ENCODE results near the gene APPL2. TPM values are rescaled to one million over a fixed set of nuclear protein-coding genes. Genes with fewer than 3 reads are reported as not detected.

The APPL2 gene
- total RNA-seq, 4 donors from 2014 or later = 48.6 to 97.9 (median 79.5) TPM

DNA sequence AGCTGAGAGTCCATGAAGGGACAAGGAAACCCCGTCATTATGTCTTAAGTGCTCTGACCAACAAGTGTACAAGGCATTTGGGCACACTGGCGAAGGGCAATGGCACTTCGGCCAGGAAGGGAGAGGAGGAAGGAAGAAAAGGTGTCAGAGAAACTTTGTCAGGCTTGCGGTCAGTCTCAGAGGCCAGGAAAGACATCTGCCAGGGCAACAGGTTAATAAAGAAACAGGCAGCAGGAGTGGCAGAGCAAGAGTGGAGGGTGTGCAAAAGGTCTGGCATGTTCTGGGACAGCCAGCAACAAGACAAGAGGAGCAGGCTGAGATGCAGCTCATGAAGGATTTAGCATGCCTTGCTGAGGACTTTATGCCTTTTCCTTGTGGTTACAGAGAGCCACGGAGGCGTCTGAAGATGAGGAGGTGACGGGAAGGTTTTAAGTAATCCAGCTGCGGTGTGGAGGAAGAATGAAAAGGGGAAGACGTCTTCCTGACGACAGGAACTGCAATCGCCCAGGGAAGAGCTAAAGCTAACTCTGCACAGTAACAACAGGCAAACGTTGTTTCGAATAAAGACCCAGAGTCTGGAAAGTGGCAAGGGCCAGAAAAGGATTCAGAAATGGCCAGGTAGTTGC is 13.1 kb downstream of the APPL2 start:
- H3K4me3 ChIP-seq = no peak overlapping the region
- peak overlapping the region in 1 of 4 donors; percentile 55 for H3K27ac ChIP-seq
- 79 to 80% methylated on average over 13 of the region's 13 CpGs for WGBS, 2 donors
- TF ChIP-seq POLR2A (IDR thresholded peaks at IDR 0.05) (no peak), EP300 (IDR thresholded peaks at IDR 0.05) (no peak)
- TF ChIP-seq, protein P1, sequence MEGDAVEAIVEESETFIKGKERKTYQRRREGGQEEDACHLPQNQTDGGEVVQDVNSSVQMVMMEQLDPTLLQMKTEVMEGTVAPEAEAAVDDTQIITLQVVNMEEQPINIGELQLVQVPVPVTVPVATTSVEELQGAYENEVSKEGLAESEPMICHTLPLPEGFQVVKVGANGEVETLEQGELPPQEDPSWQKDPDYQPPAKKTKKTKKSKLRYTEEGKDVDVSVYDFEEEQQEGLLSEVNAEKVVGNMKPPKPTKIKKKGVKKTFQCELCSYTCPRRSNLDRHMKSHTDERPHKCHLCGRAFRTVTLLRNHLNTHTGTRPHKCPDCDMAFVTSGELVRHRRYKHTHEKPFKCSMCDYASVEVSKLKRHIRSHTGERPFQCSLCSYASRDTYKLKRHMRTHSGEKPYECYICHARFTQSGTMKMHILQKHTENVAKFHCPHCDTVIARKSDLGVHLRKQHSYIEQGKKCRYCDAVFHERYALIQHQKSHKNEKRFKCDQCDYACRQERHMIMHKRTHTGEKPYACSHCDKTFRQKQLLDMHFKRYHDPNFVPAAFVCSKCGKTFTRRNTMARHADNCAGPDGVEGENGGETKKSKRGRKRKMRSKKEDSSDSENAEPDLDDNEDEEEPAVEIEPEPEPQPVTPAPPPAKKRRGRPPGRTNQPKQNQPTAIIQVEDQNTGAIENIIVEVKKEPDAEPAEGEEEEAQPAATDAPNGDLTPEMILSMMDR (IDR thresholded peaks at IDR 0.05) = no peak
- H3K9me3 ChIP-seq = no peaks in the 10 kb centered on the region
- H3K27me3 ChIP-seq = no peaks in the 10 kb centered on the region
- H3K36me3 ChIP-seq = peaks cover 0 to 35% (median 5%) of the 10 kb centered on the region in 3 donors
- no peak for DNase-seq (ENCODE audit: low spot score in 2 of 2)
- peaks cover 0 to 82% (median 24%) of the 10 kb centered on the region in 4 donors for H3K4me1 ChIP-seq

DNA sequence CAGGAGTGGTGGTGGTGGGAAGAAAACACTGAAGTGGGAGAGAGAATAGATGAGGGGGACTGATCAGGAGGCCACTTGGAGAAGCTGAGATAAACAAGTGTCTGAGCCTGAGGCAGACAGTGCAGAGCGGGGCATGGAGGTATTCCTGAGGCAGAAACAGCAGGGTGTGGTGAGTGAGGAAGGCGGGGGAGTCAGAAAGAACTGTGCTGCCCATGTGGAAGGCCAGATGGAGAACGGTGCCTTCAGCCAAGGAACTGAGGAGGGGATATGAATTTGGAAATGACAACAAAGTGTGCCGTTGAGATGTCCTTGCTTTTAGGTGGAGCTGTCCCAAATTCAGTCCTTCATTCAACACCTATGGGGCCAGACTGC is 13.7 kb downstream of the APPL2 start:
- no peak overlapping the region for H3K27ac ChIP-seq
- DNase-seq (ENCODE audit: low spot score in 2 of 2) = no peak
- no peaks in the 10 kb centered on the region for H3K9me3 ChIP-seq
- TF ChIP-seq, protein P1 (IDR thresholded peaks at IDR 0.05) = no peak
- TF ChIP-seq EP300 (IDR thresholded peaks at IDR 0.05) (no peak), POLR2A (IDR thresholded peaks at IDR 0.05) (no peak)
- peaks cover 0 to 76% (median 21%) of the 10 kb centered on the region in 4 donors for H3K4me1 ChIP-seq
- 65 to 72% methylated on average over 4 of the region's 4 CpGs for WGBS, 2 donors
- no peak overlapping the region for H3K4me3 ChIP-seq
- H3K27me3 ChIP-seq = no peaks in the 10 kb centered on the region
- peaks cover 0 to 35% (median 5%) of the 10 kb centered on the region in 3 donors for H3K36me3 ChIP-seq

DNA sequence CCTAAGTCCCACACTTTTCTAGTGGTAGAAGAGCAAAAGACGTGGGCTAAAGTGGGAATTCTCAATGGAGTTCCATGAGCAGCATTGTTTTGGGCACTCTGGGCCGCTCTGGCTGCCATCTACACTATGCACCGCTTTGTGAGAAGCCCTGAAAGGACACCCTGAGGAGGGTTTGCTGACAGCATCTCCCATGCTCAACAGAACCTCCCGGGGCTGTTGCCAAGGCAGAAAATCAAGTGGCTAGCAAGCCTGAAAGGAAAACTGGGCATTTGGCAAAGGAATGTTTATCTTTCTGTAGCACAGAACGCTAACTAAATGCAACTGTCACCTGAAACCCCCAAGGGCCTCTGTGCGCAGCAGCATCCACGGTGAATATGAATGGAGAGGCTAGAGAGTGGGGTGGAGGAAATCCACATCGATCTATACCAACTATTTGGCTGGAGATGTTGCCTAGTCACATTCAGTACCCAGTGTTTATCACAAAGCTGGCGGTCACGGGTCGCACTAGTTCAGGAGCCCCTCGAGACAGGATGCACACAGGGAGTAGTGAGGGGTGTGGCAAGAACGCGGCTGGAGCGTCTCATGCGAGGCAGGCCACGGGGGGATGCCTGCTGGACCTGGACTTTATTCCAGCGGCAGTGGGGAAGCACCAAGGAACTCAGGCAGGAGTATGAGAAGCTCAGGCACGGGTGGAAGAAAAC is 14.2 kb downstream of the APPL2 start:
- Histone ChIP-seq H3K4me3 (no peak overlapping the region), H3K27ac (no peak overlapping the region), H3K36me3 (peaks cover 0 to 36% (median 5%) of the 10 kb centered on the region in 3 donors), H3K4me1 (peaks cover 0 to 71% (median 20%) of the 10 kb centered on the region in 4 donors), H3K9me3 (no peaks in the 10 kb centered on the region), H3K27me3 (no peaks in the 10 kb centered on the region)
- WGBS, 2 donors = 83 to 87% methylated on average over 18 to 19 of the region's 19 CpGs
- DNase-seq (ENCODE audit: low spot score in 2 of 2) = no peak
- TF ChIP-seq POLR2A (IDR thresholded peaks at IDR 0.05) (no peak), EP300 (IDR thresholded peaks at IDR 0.05) (no peak)
- TF ChIP-seq, protein P1 (IDR thresholded peaks at IDR 0.05) = no peak

DNA sequence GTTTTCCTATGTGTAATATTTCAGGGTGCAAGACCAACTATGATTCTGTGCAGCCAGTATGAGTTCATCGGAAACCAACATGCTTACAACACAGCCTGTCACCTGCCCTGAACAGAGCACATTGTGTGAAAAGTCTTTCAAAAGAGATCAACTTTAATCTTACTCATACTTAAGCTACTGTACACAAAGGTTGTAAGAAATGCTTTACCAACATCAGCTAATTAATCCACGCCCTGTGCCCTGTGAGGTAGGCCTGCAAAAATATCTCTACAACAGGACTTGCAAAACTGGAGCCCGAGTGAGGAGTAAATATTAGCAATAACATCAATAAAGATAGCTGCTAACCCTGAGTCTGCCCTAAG is 15.1 kb downstream of the APPL2 start:
- Histone ChIP-seq H3K27me3 (no peaks in the 10 kb centered on the region), H3K4me3 (no peak overlapping the region), H3K36me3 (peaks cover 0 to 44% (median 5%) of the 10 kb centered on the region in 3 donors), H3K27ac (peak overlapping the region in 1 of 4 donors; percentile 17), H3K9me3 (no peaks in the 10 kb centered on the region), H3K4me1 (peaks cover 0 to 62% (median 16%) of the 10 kb centered on the region in 4 donors)
- DNase-seq (ENCODE audit: low spot score in 2 of 2) = no peak
- WGBS, 2 donors = 94 to 97% methylated on average over 3 of the region's 3 CpGs
- TF ChIP-seq POLR2A (IDR thresholded peaks at IDR 0.05) (no peak), EP300 (IDR thresholded peaks at IDR 0.05) (no peak)
- TF ChIP-seq, protein P1 (IDR thresholded peaks at IDR 0.05) = no peak

All from tibial nerve (tissue), 4 donors.